ENCODE data around the gene PFKL. TPM values are rescaled to one million over a fixed set of nuclear protein-coding genes. Genes with fewer than 3 reads are reported as not detected.

Gene PFKL
- total and polyA plus RNA-seq, 2 of the 8 experiments (the other 6 are each of a cell fraction or from before 2014, with no cell fraction given): 80.2 to 82.3 TPM

- Histone ChIP-seq H2BK15ac (ENCODE audit: low read length) (0 out of 2 replicates have a peak overlapping the region, but pooled peaks have one; percentile 81), H3K79me2 (ENCODE audit: control insufficient read depth in 1 of 2, insufficient read depth in 2 of 2, low read length in 2 of 2) (no peaks in the 10 kb centered on the region), H4K5ac (ENCODE audit: insufficient read length, low read depth, low read length) (no peak overlapping the region), H2BK120ac (replicated peaks; ENCODE audit: low read depth, low read length) (no peak overlapping the region), H2BK12ac (ENCODE audit: low read depth, low read length) (no peak overlapping the region), H3K9ac (replicated peaks in 1 of 4; ENCODE audit: extremely low read depth in 1 of 4, low read depth in 3 of 4, low read length in 3 of 4) (no peak overlapping the region), H3K56ac (replicated peaks; ENCODE audit: insufficient read length, low read depth, low read length) (no peak overlapping the region), H4K8ac (ENCODE audit: extremely low read depth, insufficient read depth, low read length) (no peak overlapping the region), H2BK20ac (ENCODE audit: low read length) (no peak overlapping the region), H3K4me2 (ENCODE audit: insufficient read depth in 1 of 2, low read depth in 2 of 2, low read length in 2 of 2) (no peak overlapping the region), H3K4me1 (replicated peaks in 1 of 4; ENCODE audit: control insufficient read depth in 3 of 4, insufficient read depth in 4 of 4, low read length in 3 of 4) (peaks cover 0 to 2% (median 1%) of the 10 kb centered on the region in 4 experiments; a peak in 5 of 7 replicates), H4K20me1 (replicated peaks in 1 of 2; ENCODE audit: control insufficient read depth in 1 of 2, insufficient read depth in 2 of 2, low read length in 2 of 2) (no peaks in the 10 kb centered on the region), H3K14ac (ENCODE audit: insufficient read length) (no peak overlapping the region), H3K79me1 (ENCODE audit: low read depth, low read length) (no peaks in the 10 kb centered on the region), H3K18ac (ENCODE audit: extremely low read depth, low read length) (no peak overlapping the region), H3K4me3 (ENCODE audit: extremely low read depth in 1 of 4, insufficient read depth in 2 of 4, low read depth in 3 of 4, low read length in 4 of 4) (no peak overlapping the region), H3K23ac (ENCODE audit: insufficient read length) (no peak overlapping the region), H3K23me2 (ENCODE audit: low read depth, low read length) (no peaks in the 10 kb centered on the region), H3K27ac (ENCODE audit: low read depth, low read length) (no peak overlapping the region), H2AK5ac (ENCODE audit: low read depth, low read length) (no peak overlapping the region), H4K91ac (replicated peaks; ENCODE audit: insufficient read length, low read length) (no peak overlapping the region), H3K9me3 (ENCODE audit: insufficient read depth in 2 of 2, low read depth in 1 of 2, low read length in 1 of 2) (no peaks in the 10 kb centered on the region), H2BK5ac (ENCODE audit: low read depth, low read length) (no peak overlapping the region), H3K27me3 (replicated peaks in 1 of 4; ENCODE audit: control insufficient read depth in 3 of 4, extremely low read depth in 1 of 4, insufficient read depth in 3 of 4, low read length in 3 of 4) (no peaks in the 10 kb centered on the region), H2AFZ (ENCODE audit: low read length) (no peak overlapping the region), H3K36me3 (ENCODE audit: control insufficient read depth in 2 of 4, insufficient read depth in 4 of 4, low read length in 3 of 4) (no peaks in the 10 kb centered on the region), H3K4ac (replicated peaks; ENCODE audit: insufficient read length, low read depth, low read length) (no peak overlapping the region)
- ChIA-PET POLR2A (ENCODE audit: partially characterized antibody) (no interaction called here), CTCF (ENCODE audit: partially characterized antibody) (interaction anchor here (1.1 to 2.6 kb wide), 4 partner anchors 10 to 40 kb away, joined by 4 to 10 read pairs (median 6); no protein-coding TSS in a partner anchor)
- WGBS, 2 experiments (ENCODE audit: extremely low coverage in 1 of 2, insufficient coverage in 1 of 2, insufficient read length in 1 of 2, insufficient replicate concordance in 2 of 2, low coverage in 1 of 2, low lambda C conversion rate in 2 of 2, missing lambda C conversion rate in 1 of 2): 88% methylated on average over 34 of the region's 34 CpGs; no CpG with 5 or more reads in 1 of the 2 experiments
- TF ChIP-seq RAD21 (IDR thresholded peaks at IDR 0.05 in 1 of 2, conservative IDR thresholded peaks at IDR 0.05 in 1 of 2; ENCODE audit: low read depth in 2 of 2, low read length in 2 of 2): no peak
- TF ChIP-seq JUND (IDR thresholded peaks at IDR 0.05; ENCODE audit: low read length): no peak
- no peak for TF ChIP-seq ASH2L (IDR thresholded peaks at IDR 0.05; ENCODE audit: low read length)
- no peak for TF ChIP-seq PHF8 (conservative IDR thresholded peaks at IDR 0.05; ENCODE audit: low read depth, low read length)
- TF ChIP-seq JUN (IDR thresholded peaks at IDR 0.05; ENCODE audit: low read depth, low read length): no peak
- TF ChIP-seq TEAD4 (IDR thresholded peaks at IDR 0.05; ENCODE audit: low read depth, low read length): no peak
- TF ChIP-seq TAF7 (optimal IDR thresholded peaks at IDR 0.05; ENCODE audit: borderline replicate concordance, low read depth, low read length): no peak
- TF ChIP-seq BCL11A (IDR thresholded peaks at IDR 0.05; ENCODE audit: low read depth in 2 of 2, low read length in 2 of 2): no peak
- TF ChIP-seq RFX5 (IDR thresholded peaks at IDR 0.05; ENCODE audit: borderline replicate concordance, low read depth, low read length): no peak
- TF ChIP-seq CHD1 (IDR thresholded peaks at IDR 0.05; ENCODE audit: low read depth, low read length): no peak
- TF ChIP-seq KDM4A (IDR thresholded peaks at IDR 0.05; ENCODE audit: low read depth, low read length, severe bottlenecking): no peak
- TF ChIP-seq E2F6 (IDR thresholded peaks at IDR 0.05): no peak
- DNase-seq (ENCODE audit: low read depth in 1 of 2, low spot score in 2 of 2) (no peak), FAIRE-seq (no peak)
Measured at GRCh38 chr21:44258056-44258725, 41.7 kb upstream of the PFKL start.

Data from H1 (cell line).